MM.1S (cell line): Measurements from ENCODE around the gene CCDC91.
"Not testable (repeated sequence)": the region's sequence is repeated elsewhere in the genome, so short reads cannot be mapped to it uniquely, and the experiment has no call there.

Experiments
- CTCF ChIP-seq: fragments of 300-600 bp; sonication (generic); IDR thresholded peaks from 2 replicates; pipeline ENCODE4 v1.5.1; 2016; ENCODE audit warnings: antibody characterized with exemption, low read length, mixed read lengths
- EZH2 ChIP-seq: fragments of 300-600 bp; sonication (generic); optimal IDR thresholded peaks from 2 replicates; pipeline ENCODE3; 2017; ENCODE audit warnings: low read depth, mild to moderate bottlenecking, antibody characterized with exemption, low read length, mixed read lengths
- EZH2phosphoT487 ChIP-seq: fragments of 300-600 bp; sonication (generic); IDR thresholded peaks from 2 replicates; pipeline ENCODE4 v1.6.1; 2018; ENCODE audit warnings: antibody characterized with exemption, low read length

GRCh38 chr12:28329727-28330126 is 139.5 kb downstream of the CCDC91 start:
- TF ChIP-seq CTCF, EZH2, EZH2phosphoT487: not testable (repeated sequence)
